ENCODE data around the gene CCSER2.
A peak's percentile ranks its signal among the peaks of the same experiment; 100 is the strongest.
"Not testable (repeated sequence)": the region's sequence is repeated elsewhere in the genome, so short reads cannot be mapped to it uniquely, and the experiment has no call there.

CCSER2 gene

DNA sequence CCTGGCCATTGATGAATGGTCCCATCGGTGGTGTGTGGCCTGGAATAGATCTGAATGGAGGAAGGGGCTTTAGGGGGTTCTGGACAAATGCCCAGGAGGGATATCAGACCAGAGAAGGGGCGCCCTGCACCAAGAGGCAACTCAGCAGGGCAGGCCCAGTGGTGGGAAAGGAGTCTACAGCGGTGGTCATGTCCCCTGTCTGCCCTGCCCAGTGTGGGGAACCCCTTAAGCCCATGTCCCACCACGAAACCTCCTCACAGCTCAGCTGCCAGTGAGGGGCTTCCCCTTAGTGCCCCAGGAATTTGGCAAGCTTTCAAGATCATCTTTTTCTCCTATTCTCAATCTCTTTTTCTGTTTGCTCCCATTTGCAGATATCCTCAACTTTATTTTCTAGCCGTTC is 14.1 kb upstream of the CCSER2 start:
- no peak for DNase-seq (ENCODE audit: low read depth in 2 of 2)

DNA sequence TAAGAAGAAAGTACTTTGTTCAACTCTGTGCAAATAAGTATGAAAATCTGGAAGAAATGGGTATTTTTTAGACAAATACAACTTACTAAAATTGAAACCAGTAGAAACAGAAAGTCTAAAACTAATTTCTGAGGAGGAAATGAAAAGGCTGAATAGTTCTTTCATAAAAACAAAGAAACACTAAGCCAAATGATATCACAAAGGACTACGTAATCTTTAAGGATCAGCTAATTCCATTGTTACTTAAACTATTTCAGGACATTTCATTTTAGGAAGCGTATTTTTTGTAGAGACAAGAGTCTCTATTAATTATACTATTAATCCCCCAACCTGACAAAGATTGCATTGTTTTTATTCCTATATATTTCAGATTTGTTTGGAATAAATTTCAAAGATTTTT is 11.2 kb upstream of the CCSER2 start:
- no peak for DNase-seq (ENCODE audit: low read depth in 2 of 2)

DNA sequence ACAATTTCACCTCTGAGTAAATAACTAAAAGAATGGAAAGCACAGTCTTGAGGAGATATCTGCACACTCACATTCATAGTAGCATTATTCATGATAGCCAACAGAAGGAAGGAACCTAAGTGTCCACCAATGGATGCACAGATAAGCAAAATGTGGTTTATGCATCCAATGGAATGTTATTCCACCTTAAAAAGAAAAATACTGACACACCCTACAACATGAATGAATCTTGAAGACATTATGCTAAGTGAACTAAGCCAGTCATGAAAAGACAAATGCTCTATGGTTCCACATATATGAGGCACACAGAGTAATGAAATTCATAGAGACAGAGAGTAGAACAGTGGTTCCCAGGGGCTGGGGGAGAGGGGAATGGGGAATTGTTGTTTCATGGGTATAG is 6.5 kb upstream of the CCSER2 start:
- no peak for DNase-seq (ENCODE audit: low read depth in 2 of 2)

DNA sequence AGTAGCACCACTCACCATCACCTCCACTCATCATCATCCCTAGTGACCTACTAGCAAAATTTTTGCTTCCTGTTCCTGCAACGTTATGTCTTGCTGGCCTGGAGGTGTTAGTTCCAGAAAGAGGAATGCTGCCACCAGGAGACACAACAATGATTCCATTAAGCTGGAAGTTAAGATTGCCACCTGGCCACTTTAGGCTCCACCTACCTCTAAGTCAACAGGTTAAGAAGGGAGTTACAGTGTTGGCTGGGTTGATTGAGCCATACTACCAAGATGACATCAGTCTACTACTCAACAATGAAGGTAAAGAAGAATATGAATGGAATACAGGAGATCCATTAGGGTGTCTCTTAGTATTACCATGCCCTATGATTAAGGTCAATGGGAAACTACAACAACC is 4.8 kb upstream of the CCSER2 start:
- DNase-seq (ENCODE audit: low read depth in 2 of 2): not testable (repeated sequence)

DNA sequence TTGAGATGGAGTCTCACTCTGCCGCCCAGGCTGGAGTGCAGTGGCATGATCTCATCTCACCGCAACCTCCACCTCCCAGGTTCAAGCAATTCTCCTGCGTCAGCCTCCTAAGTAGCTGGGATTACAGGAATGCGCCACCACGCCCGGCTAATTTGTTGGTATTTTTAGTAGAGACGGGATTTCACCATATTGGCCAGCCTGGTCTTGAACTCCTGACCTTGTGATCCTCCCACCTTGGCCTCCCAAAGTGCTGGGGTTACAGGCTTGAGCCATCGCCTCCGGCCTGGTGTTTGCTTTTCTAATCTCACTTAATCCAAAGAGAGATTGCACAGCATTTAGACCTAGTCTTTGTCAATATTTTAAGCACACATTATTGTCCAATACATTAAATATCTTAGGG is 1.4 kb upstream of the CCSER2 start:
- not testable (repeated sequence) for DNase-seq (ENCODE audit: low read depth in 2 of 2)

DNA sequence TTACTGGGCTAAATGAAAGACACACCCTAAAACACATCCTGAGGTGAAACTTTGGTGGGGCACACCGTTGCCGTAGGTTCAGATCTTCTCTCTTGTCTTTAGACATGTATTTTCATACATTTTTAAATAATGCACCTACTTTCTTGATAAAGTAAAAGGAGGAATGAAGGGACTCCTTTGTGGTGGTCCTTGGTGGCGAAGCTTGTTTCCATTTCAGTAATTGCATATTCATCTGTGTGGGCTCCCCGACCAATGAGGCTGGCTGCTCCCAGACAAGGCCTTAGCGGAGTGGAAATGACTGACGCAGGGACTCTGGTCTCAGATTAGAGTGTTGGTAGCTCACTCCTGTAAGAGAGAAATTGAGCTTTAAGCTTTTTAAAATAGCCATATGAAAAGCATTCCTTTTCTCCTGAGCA is 815 bp downstream of the CCSER2 start:
- DNase-seq (ENCODE audit: low read depth in 2 of 2): peak; percentile 43

DNA sequence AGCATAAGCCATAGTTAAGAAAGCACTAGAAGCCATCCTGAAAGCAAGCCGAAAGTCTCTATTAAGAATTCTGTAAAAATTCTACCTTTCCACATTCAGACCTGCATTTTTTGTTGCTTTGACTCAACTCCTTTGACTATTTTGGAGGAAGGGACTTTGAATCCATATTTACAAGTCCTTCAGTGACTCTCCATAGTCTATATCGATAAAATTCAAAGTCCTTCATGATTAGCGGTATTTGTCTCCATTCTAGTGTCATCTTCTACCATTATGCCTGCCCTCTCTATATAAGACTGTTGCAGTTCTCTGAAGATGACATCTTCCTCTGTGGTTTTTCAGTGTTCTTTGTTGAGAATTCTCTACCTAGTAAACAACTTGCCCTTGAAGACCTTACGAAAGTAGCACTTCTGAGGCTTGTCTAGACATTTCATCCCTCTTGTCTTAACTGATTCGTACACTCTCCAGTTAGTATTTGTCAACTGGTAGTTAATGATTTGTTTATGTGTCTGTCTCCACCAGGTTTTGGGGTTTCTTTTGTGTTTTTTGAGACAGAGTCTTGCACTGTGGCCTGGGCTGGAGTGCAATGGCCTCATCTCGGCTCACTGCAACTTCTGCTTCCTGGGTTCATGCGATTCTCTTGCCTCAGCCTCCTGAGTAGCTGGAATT is 1.7 kb downstream of the CCSER2 start:
- DNase-seq (ENCODE audit: low read depth in 2 of 2): no peak

DNA sequence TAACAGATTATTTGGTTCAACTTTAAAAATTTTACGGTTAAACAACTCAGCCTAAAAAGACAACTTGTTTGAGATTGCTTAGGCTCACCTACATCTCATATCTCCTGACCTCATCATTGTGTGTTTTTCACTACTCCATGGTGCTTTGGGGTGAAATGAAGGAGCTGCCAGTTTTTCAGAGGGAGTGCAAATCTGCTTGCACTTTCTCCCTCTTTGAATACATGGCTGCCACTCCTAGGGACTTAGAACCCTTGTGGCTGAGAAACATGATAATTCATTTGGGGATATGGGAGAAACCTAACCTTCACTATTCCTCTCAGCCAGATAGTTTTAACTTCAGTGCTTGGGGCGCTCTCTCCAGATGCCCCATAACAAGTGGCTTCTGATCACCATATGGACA is 2.7 kb downstream of the CCSER2 start:
- DNase-seq (ENCODE audit: low read depth in 2 of 2): no peak

DNA sequence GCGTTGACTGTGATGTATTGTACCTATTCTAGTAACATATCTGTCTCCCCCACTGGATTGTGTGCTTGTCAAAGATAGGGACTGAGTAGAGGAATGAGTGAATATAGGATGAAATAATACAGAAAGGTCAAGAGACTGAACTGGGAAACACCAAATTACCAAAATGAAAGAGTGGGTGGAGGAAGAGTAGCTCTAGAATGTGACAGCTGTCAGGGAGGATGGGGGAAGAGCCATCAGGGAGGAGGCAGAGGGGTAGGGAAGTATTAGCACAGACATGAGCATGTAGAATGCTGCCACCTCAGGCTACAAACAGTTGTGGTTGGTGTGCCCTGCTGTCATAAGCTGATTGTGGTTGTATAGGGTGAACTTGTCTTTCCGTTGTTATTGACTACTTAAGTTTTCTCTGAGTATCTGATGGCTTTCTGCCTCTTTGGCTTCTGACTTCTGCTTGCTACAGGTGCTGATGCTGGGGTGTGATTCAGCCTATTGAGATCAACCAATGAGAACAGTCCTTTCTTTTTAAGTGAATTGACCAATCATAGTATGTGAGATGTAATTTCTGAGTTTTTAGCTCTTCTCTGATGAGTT is 5.6 kb downstream of the CCSER2 start:
- DNase-seq (ENCODE audit: low read depth in 2 of 2): peak; percentile 25 to 34

DNA sequence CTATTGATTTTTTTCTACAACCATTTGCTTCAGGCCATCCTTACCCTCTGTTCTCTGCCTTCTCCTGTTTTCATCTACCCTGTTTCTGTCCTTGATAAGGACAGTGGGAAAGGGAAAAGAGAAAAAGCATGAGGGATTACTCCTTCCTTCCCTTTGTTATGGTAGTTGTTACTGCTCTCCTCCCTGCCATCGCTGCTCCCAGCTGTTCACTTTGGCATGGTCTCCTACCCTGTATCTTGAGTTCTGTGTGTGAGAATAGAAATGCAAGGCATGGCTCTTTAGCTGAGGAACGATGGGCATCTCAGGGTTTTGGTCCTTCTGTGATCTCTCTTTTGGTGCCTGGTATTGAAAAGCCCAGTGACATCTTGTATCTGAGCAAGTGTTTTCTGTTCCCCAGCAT is 6.4 kb downstream of the CCSER2 start:
- DNase-seq (ENCODE audit: low read depth in 2 of 2): no peak

DNA sequence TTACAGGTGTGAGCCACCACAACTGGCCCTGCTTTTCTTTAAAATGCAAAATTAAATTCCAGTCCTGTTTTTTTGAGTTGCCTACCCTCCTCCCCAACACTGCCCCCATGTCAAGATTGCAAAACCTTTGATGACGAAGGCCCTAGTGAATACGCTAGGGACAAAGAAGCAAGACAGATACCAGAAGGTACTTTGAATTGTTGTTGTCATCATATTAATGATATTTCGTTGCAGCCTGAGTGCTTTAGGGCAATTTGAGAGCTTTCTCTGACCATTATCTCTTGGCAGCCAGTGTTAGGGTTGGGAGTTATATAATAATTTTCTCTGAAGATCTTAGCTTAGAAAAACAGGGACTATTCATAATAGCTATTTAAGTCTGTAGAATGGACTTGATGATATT is 7.1 kb downstream of the CCSER2 start:
- no peak for DNase-seq (ENCODE audit: low read depth in 2 of 2)

DNA sequence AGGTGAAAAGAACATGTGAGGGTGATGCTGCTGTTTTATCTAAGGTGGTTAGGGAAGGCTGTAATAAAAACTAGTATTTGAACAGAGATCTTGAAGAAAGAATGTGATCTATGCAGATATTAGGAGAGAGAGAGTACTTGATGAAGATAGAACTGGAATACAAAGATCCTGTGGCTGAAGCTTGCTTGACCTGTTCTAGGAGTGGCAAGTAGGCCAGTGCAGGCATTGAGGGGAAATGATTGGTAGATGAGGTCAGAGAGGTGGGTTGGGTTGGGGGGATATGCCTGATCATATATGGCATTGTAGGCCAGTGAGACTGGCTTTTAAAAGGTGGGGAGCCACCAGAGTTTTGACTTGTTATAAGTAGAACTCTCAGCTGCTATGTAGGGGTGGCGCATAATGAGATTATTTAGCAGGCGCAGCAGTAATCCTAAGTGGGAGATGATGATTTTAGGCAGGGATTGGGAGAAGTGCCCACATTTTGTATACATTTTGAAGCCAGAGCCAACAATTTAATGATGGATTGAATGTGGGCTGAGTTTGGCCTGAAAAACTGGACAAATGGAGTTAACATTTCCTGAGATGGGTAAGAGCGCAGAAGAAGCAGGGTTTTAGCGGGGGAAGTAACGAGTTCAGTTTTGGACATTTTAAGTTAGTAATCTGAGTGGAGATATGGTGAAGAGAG is 8.2 kb downstream of the CCSER2 start:
- DNase-seq (ENCODE audit: low read depth in 2 of 2): no peak

DNA sequence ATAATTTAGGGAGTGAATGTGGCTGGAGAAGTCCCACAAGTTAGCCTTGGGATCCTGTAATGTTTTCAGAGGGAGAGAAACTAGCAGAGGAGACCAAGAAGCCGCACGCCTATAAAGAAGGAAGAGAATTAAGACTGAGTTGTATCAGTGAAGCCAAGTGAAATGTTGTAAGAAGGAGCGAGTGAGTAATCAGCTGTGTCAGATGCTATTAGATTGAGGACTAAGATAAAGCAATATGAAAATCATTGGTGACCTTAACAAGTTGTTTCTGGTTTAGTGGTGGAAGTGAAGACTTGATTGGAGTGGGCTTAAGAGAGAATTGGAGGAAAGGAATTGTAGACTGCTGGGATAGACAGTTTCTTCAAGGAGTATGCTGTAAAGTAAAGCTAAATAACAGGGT is 8.8 kb downstream of the CCSER2 start:
- no peak for DNase-seq (ENCODE audit: low read depth in 2 of 2)

DNA sequence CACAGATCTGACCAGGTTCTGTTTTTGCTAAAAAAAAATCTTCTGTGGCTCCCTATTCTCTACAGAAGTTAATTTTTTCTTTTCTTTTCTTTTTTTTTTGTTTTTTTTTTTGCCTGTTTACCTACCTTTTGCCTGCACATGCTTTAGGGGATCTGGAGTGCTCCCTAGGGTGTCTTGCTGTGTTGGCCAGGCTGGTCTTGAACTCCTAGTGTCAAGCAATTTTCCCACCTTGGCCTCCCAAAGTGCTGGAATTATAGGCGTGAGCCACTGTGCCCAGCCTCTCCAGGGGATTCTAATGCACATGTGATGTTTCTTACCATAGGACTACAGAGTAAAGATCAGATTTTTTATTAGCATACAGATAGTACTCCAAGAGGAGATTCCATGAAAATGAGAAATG is 10.6 kb downstream of the CCSER2 start:
- no peak for DNase-seq (ENCODE audit: low read depth in 2 of 2)

DNA sequence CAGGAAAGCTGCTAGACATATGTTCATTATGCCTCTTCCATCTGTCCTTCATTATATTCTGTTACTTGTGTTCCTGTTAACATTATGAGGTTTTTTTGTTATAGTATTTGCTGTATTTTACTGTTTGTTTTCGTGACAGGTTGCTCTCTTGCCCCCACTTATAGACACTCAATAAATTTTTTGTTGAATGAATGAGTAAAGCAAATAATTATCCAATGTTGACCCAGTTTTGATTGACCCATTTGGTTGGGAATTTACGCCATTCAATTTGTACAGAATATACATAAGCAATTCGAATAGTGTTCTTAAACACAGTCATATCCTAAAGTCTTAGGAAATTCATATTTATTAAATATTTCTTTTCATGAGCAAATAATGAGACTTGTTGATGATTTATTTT is 11.8 kb downstream of the CCSER2 start:
- DNase-seq (ENCODE audit: low read depth in 2 of 2): no peak

DNA sequence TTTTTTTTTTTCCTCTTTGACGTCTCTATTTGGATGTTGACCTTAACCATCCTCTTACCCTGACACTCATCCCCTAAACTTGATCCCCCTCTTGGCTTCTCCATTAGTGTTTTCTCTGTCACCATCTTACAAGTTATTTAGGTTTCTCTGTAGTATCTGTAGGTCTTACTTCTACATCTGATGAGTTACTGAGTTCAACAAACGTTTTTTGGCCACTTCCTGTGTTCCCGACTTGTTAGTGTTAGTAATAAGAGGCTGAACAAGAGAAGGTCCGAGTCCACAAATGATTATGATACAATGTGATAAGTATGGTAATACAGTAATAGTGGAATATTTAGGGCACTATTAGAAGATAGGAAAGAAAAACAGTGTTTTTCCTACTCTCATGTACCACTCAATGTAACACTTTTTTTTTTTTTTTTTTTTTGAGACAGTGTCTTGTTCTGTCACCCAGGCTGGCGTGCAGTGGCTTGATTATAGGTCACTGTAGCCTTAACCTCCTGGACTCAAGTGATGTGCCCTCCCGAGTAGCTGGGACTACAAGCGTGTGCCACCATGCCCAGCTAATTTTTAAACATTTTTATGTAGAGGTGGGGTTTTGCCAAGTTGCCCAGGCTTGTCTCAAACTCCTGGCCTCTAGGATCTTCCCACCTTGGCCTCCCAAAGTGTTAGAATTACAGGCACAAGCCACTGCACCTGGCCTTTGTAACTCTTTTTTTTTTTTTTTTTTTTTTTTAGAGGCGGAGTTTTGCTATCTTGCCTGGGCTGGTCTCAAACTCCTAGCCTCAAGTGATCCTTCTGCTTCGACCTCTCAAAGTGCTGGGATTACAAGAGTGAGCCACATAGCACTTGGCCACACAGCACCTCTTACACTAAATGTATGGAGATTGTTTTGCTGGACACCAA is 12.5 kb downstream of the CCSER2 start:
- no peak for DNase-seq (ENCODE audit: low read depth in 2 of 2)

DNA sequence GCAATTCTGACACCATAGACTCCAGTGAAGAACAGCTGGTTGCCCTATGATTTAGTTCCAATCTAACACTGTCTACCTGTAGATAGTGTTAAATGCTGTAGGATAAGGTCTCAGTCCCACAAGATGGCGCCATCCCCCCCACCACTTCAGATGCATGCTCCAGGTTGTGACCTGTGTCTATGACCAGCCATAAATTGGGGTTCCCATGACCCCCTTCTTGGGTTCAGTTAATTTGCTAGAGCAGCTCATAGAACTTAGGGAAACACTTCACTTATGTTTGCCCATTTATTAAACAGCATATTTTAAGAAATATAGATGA is 13.1 kb downstream of the CCSER2 start:
- no peak for DNase-seq (ENCODE audit: low read depth in 2 of 2)

DNA sequence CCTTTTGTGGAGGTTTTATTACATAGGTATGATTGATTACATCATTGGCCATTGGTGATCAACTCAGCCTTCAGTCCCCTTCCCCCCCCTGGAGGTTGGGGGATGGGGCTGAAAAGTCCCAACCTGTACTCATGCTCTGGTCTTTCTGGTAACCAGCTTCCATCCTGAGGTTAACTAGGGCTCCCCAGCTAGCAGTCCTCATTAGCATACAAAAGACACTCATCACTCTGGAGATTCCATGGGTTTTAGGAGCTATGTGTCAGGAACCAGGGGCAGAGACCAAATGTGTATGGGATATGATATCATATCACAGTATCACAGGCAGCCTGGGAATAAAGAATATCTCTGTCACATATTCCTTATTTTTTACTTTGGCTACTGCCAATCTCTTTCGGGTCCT is 13.6 kb downstream of the CCSER2 start:
- no peak for DNase-seq (ENCODE audit: low read depth in 2 of 2)

DNA sequence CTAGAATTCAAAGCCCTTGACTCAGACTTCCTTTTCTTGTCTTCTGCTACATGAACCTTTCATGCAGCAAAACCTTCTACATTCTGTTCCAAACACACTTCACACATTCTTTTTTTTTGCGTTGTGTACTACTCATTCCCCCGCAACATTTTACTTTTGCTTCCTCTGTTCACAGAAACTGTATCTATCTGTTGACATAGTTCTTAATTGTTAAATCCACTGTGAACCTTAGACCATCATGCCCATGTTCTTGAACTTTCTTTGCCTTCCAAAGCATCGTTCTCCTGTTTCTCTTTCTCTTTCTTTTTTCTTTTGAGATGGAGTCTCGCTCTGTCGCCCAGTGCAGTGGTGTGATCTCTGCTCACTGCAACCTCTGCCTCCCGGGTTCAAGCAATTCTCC is 14.2 kb downstream of the CCSER2 start:
- DNase-seq (ENCODE audit: low read depth in 2 of 2): no peak

DNA sequence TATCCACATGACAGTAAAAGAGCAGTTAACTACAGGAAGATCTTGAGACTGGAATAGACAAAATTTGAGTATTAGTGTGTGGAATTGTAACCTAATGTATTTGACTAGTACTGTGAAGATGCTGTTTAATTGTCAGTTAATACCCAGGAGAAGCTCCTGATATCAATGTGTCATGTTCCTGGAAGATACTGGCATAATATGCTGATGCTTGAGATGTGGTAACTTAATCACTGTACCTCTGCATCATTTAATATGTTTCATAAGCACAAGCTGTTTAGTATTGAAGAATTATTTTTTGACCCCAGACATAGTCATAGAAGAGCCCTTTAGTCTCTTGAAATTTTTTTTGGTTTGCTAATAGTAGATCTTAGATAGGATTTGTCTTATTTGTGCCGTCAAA is 15.4 kb downstream of the CCSER2 start:
- DNase-seq (ENCODE audit: low read depth in 2 of 2): no peak

DNA sequence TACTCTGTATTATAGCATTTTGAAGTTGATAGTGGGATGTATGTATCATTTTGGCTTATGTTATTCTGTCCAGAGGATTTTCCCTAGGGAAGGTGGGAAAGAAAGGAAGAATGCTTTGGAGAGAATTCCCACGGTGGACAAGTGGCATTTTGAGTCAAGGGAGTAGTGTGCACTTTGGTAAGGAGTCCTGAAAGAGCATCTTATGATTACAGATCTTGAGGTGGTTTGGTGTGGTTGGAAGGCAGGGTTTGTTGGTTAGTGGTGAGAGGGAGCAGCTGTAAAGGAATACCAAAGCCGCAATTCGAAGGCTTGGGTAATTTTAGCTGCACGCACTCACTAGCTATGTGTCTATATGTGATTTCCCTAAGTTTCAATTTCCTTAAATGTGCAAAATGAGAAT is 16.1 kb downstream of the CCSER2 start:
- DNase-seq (ENCODE audit: low read depth in 2 of 2): no peak

DNA sequence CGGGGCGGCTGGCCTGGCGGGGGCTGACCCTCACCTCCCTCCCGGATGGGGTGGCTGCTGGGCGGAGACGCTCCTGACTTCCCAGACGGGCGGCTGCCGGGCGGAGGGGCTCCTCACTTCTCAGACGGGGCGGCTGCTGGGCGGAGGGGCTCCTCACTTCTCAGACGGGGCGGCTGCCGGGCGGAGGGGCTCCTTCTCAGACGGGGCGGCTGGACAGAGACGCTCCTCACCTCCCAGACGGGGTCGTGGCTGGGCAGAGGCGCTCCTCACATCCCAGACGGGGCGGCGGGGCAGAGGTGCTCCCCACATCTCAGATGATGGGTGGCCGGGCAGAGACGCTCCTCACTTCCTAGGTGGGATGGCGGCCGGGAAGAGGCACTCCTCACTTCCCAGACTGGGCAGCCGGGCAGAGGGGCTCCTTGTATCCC is 19.2 kb downstream of the CCSER2 start:
- DNase-seq (ENCODE audit: low read depth in 2 of 2): not testable (repeated sequence)

DNA sequence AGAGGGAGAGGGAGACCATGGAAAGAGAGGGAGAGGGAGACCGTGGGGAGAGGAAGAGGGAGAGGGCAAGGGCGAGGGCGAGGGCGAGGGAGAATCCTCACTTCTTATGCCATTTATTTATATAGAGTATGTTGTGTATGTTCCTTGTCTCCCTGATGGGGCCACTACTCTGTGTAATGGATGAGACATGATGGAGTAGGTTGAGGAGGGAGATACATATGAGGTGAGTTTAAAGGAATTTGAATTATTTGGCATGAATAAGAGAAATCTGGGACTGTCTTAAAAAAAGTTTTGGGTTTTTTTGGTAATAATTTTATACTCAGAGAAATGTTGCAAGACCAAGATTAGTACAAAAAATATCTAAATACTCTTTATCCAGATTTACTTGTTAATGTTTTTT is 20.1 kb downstream of the CCSER2 start:
- DNase-seq (ENCODE audit: low read depth in 2 of 2): no peak

Measured in activated CD4-positive, alpha-beta T cell treated with anti-CD3 and anti-CD28 coated beads for 24 hours (primary cell).